ENCODE results near the gene USP9X.
"Not testable (repeated sequence)": the region's sequence is repeated elsewhere in the genome, so short reads cannot be mapped to it uniquely, and the experiment has no call there.

The USP9X gene

GRCh38 chrX:41209853-41210252 lies 124.6 kb downstream of the USP9X start:
- DNase-seq: no peak

GRCh38 chrX:41224605-41225004 lies 139.4 kb downstream of the USP9X start:
- no peak for DNase-seq

- no peak for DNase-seq
These were observed 148.7 kb downstream of the USP9X start for GRCh38 chrX:41233988-41234387.

GRCh38 chrX:41234471-41234870 lies 149.2 kb downstream of the USP9X start:
- not testable (repeated sequence) for DNase-seq

- no peak for DNase-seq
These were observed 149.7 kb downstream of the USP9X start for GRCh38 chrX:41234962-41235361.

GRCh38 chrX:41236629-41237028 lies 151.4 kb downstream of the USP9X start:
- no peak for DNase-seq

- DNase-seq: no peak
These were observed 155.3 kb downstream of the USP9X start for GRCh38 chrX:41240509-41240908.

- no peak for DNase-seq
These were observed 156.7 kb downstream of the USP9X start for GRCh38 chrX:41241962-41242361.

GRCh38 chrX:41245641-41246040 lies 160.4 kb downstream of the USP9X start:
- no peak for DNase-seq

GRCh38 chrX:41250867-41251266 lies 165.6 kb downstream of the USP9X start:
- DNase-seq: no peak

GRCh38 chrX:41257801-41258200 lies 172.6 kb downstream of the USP9X start:
- DNase-seq: no peak

- DNase-seq: no peak
These were observed 173.0 kb downstream of the USP9X start for GRCh38 chrX:41258226-41258625.

- no peak for DNase-seq
These were observed 173.6 kb downstream of the USP9X start for GRCh38 chrX:41258871-41259270.

- DNase-seq: no peak
These were observed 174.3 kb downstream of the USP9X start for GRCh38 chrX:41259516-41259915.

- DNase-seq: no peak
These were observed 180.4 kb downstream of the USP9X start for GRCh38 chrX:41265615-41266014.

- no peak for DNase-seq
These were observed 188.4 kb downstream of the USP9X start for GRCh38 chrX:41273638-41274037.

GRCh38 chrX:41275661-41276609 lies 190.7 kb downstream of the USP9X start:
- DNase-seq: no peak

- no peak for DNase-seq
These were observed 191.6 kb downstream of the USP9X start for GRCh38 chrX:41276661-41277506.

GRCh38 chrX:41282307-41282706 lies 197.1 kb downstream of the USP9X start:
- not testable (repeated sequence) for DNase-seq

GRCh38 chrX:41285928-41286327 lies 200.7 kb downstream of the USP9X start:
- DNase-seq: not testable (repeated sequence)
